Natural killer cell treated with Interleukin-12 subunit alpha and Interleukin-12 subunit beta and Interleukin-15 and Interleukin-18, amount 100 ng/mL, for 72 hours (primary cell): ENCODE data around the gene SNAP23. TPM values are rescaled to one million over a fixed set of nuclear protein-coding genes. Genes with fewer than 3 reads are reported as not detected.

ENCODE experiments used
- ATAC-seq, 2 donors: fragments of 150-1000 bp; cut with Tn5 transposase in 1 of 2; sonication (Bioruptor Pico), chemical (Tn5 transposase) in 1 of 2; 2 replicates each; pipeline ENCODE4 v1.10.0; 2021
- DNase-seq: peaks from one replicate; pipeline ENCODE4 v3.0.0; 2022; ENCODE audit warnings: low spot score
- H3K27ac Mint-ChIP-seq, 2 donors: 1 replicate in 1 of 2; 2 replicates in 1 of 2; pipeline ENCODE4 v1.8.0; 2022; ENCODE audit warnings: mixed read lengths in 2 of 2, mild to moderate bottlenecking in 1 of 2, moderate library complexity in 1 of 2
- H3K27me3 Mint-ChIP-seq, 2 donors: 1 replicate in 1 of 2; 2 replicates in 1 of 2; pipeline ENCODE4 v1.8.0; 2022; ENCODE audit warnings: mixed read lengths in 2 of 2
- H3K36me3 Mint-ChIP-seq: one replicate; pipeline ENCODE4 v1.8.0; 2022; ENCODE audit warnings: mixed read lengths
- H3K4me1 Mint-ChIP-seq, 2 donors: 1 replicate in 1 of 2; 2 replicates in 1 of 2; pipeline ENCODE4 v1.8.0; 2022; ENCODE audit warnings: low read depth in 2 of 2, mixed read lengths in 2 of 2, mild to moderate bottlenecking in 1 of 2
- H3K4me3 Mint-ChIP-seq: one replicate; pipeline ENCODE4 v1.8.0; 2022; ENCODE audit warnings: mixed read lengths
- H3K9me3 Mint-ChIP-seq: 2 replicates; pipeline ENCODE4 v1.8.0; 2022; ENCODE audit warnings: mixed read lengths
- total RNA-seq, 2 donors: library from RNA; stranded (reverse); gene quantifications; one replicate each; pipeline ENCODE4 v1.2.3, GENCODE V29; 2022

The SNAP23 gene
- total RNA-seq = 10 to 100 TPM; 59.2 to 72.6 TPM

GRCh38 chr15:42495361-42496212 lies at the start of gene SNAP23:
Gene SNAP23, plus strand, starts transcription at chr15:42495634. Its CDS starts 16,213 bp downstream, at chr15:42511847.
- Mint-ChIP-seq H3K36me3 (no peaks in the 10 kb centered on the region), H3K4me3 (peak within 1 kb of the TSS; percentile 94), H3K9me3 (no peaks in the 10 kb centered on the region), H3K27ac (peak within 1 kb of the TSS; percentile 57 to 93), H3K27me3 (no peaks in the 10 kb centered on the region), H3K4me1 (peaks cover 46 to 50% of the 10 kb centered on the region in 2 donors)
- DNase-seq = peak; percentile 92
- ATAC-seq = peak; percentile 97 to 98

DNA sequence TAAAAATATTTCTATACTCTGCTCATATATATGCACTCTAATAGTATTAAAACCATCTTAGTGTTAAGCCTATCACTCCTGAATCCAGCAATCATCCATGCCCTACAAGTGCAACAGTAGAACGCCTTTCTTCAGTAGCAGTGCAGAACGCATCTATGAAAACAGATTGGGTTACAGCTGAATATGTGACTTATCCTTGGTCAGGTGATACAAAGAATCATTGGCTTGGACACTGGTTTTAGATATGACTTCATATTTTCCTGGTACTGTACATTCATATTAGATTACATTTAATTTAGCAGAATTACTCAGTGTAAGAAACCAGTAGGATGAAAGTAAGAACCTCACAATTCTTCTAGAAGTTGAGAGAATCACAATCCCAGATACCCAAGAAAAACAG lies 47.8 kb upstream of the SNAP23 start:
- H3K27ac Mint-ChIP-seq = no peak overlapping the region
- H3K9me3 Mint-ChIP-seq = no peaks in the 10 kb centered on the region
- ATAC-seq = no peak
- H3K27me3 Mint-ChIP-seq = no peaks in the 10 kb centered on the region
- H3K4me1 Mint-ChIP-seq = peaks cover 0 to 3% of the 10 kb centered on the region in 2 donors
- H3K36me3 Mint-ChIP-seq = peaks cover 16% of the 10 kb centered on the region
- no peak for DNase-seq
- no peak overlapping the region for H3K4me3 Mint-ChIP-seq

- DNase-seq = no peak
- Mint-ChIP-seq H3K36me3 (peaks cover 16% of the 10 kb centered on the region), H3K9me3 (no peaks in the 10 kb centered on the region), H3K27me3 (no peaks in the 10 kb centered on the region), H3K4me1 (peaks cover 0 to 3% of the 10 kb centered on the region in 2 donors), H3K27ac (no peak overlapping the region), H3K4me3 (no peak overlapping the region)
- ATAC-seq = no peak
Measured at GRCh38 chr15:42448281-42448680, 47.2 kb upstream of the SNAP23 start.

DNA sequence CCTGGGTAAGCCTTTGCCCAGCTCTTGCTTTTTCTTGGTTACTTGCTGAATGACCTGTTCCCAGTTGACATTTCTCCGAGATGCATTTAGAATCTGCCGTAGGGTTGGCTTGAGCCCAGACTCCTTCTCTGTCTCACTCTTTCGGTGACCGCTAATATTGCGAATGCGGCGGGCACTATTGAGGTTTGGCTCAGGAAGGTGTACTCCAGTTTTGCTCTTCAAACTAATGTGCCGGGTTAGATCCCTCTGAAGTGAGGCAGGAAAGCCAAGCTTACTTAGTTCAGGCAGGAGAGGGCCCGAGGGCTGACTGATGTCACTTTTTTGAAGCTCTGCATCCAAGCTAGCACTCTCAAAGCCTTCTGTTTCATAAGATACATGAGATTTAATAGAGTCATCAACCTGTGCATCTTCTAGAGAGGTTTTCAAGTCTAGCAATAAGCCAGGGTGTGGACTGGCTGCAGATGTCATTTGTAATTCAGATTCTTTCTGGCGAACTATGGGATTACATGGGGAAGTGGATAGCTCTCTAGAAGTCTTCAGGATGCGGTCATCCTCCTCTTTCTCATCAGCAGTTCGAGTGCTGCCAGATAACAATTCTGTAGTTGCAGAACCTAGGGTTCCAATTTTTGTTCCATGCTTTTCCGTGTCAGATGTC lies 45.5 kb upstream of the SNAP23 start:
- Mint-ChIP-seq H3K27ac (no peak overlapping the region), H3K27me3 (no peaks in the 10 kb centered on the region), H3K36me3 (peaks cover 16% of the 10 kb centered on the region), H3K9me3 (no peaks in the 10 kb centered on the region), H3K4me3 (no peak overlapping the region), H3K4me1 (peaks cover 0 to 3% of the 10 kb centered on the region in 2 donors)
- ATAC-seq (no peak), DNase-seq (no peak)

DNA sequence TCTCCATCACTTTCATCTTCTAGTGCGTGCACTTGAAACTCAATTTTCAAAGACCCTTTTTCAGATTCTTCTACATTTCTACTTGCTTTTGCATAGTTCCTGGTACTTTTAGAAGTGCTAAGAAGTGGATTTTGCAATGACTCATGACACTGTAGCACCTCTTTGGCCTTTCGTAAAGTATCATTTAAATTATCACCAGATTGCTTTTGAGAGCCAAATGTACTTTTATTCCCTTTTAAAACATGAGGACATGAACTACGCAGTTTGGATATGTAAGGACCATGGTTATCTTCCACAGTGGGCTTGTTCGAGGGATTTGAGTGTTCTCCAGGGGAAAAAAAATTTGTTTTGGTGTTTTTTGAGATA lies 45.0 kb upstream of the SNAP23 start:
- no peak overlapping the region for H3K4me3 Mint-ChIP-seq
- H3K27ac Mint-ChIP-seq = no peak overlapping the region
- peaks cover 0 to 3% of the 10 kb centered on the region in 2 donors for H3K4me1 Mint-ChIP-seq
- no peaks in the 10 kb centered on the region for H3K9me3 Mint-ChIP-seq
- H3K36me3 Mint-ChIP-seq = peaks cover 16% of the 10 kb centered on the region
- ATAC-seq = no peak
- no peaks in the 10 kb centered on the region for H3K27me3 Mint-ChIP-seq
- no peak for DNase-seq

DNA sequence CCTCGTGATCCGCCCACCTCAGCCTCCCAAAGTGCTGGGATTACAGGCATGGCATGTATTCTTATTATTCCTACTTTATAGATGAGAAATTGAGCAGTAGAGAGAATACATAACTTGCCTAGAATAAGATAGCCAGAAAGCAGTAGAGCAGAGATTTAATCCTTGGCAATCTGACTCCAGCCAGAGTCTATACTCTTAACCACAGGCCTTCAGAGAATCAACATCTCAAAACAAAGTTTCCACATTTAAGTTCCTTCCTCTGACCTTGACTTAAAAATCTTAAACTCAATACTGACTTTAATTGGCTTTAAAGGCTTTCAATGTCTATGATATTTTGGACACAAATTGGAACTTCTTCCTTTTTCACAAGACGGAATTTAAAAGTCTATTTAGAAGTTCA lies 41.6 kb upstream of the SNAP23 start:
- DNase-seq = no peak
- peaks cover 16% of the 10 kb centered on the region for H3K36me3 Mint-ChIP-seq
- H3K27me3 Mint-ChIP-seq = no peaks in the 10 kb centered on the region
- H3K4me1 Mint-ChIP-seq = peaks cover 0 to 5% of the 10 kb centered on the region in 2 donors
- no peak overlapping the region for H3K4me3 Mint-ChIP-seq
- no peak for ATAC-seq
- H3K27ac Mint-ChIP-seq = no peak overlapping the region
- no peaks in the 10 kb centered on the region for H3K9me3 Mint-ChIP-seq

GRCh38 chr15:42456531-42456930 lies 38.9 kb upstream of the SNAP23 start:
- ATAC-seq (no peak), DNase-seq (no peak)
- Mint-ChIP-seq H3K36me3 (peaks cover 5% of the 10 kb centered on the region), H3K4me3 (no peak overlapping the region), H3K9me3 (no peaks in the 10 kb centered on the region), H3K27ac (no peak overlapping the region), H3K27me3 (no peaks in the 10 kb centered on the region), H3K4me1 (peaks cover 0 to 8% of the 10 kb centered on the region in 2 donors)

- DNase-seq = no peak
- Mint-ChIP-seq H3K4me3 (no peak overlapping the region), H3K27me3 (no peaks in the 10 kb centered on the region), H3K27ac (no peak overlapping the region), H3K36me3 (peaks cover under 1% of the 10 kb centered on the region), H3K9me3 (no peaks in the 10 kb centered on the region), H3K4me1 (peaks cover 0 to 8% of the 10 kb centered on the region in 2 donors)
- ATAC-seq = no peak
Measured at GRCh38 chr15:42456971-42457370, 38.5 kb upstream of the SNAP23 start.

DNA sequence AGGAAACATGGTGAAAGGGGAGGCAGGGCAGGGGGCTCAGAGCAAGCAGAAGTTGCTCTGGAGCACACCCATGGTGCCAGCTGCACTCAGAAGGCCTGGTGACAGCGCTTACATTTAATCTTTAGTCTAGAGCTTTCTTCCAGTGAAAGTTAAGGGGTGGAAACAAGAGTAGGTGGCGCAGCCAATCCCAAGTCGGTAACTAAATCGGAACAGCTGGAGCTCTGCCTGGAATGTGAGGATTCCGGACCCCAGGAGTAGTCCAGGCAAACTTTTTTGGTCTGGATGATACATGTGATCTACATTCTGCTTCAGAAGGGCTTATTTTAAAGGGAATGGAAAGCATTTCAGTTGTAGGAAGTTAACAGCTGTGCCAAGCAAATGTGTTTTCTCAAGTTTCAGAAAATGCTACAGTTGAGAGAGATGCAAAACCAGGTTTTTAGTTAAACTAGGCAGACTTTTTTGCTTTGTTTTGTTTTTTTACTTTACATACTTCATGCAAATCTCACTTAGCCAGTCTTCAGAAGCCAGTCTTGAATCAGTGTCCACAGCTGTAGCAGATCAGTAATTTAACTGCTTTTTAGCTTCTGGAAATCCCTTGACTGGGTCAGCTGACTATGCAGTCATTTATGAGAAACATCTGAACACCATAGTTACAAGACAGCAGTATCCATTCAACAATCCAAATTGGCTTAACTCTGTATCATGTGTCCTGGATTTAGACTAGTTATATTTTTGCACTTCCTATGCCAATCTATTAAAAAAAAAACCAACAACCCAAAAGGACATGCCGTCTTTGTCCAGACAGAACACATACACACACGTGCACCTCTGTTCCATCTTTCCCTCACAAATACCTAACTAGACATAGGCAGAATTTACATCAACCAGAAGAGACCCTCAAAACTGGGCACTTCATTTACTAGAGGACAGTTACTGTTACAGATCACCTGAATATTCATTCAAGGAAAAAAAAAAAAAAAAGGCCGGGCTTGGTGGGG lies 37.7 kb upstream of the SNAP23 start:
- no peaks in the 10 kb centered on the region for H3K36me3 Mint-ChIP-seq
- H3K4me3 Mint-ChIP-seq = no peak overlapping the region
- DNase-seq (no peak), ATAC-seq (no peak)
- H3K4me1 Mint-ChIP-seq = peaks cover 0 to 8% of the 10 kb centered on the region in 2 donors
- H3K27ac Mint-ChIP-seq = no peak overlapping the region
- H3K9me3 Mint-ChIP-seq = no peaks in the 10 kb centered on the region
- no peaks in the 10 kb centered on the region for H3K27me3 Mint-ChIP-seq

DNA sequence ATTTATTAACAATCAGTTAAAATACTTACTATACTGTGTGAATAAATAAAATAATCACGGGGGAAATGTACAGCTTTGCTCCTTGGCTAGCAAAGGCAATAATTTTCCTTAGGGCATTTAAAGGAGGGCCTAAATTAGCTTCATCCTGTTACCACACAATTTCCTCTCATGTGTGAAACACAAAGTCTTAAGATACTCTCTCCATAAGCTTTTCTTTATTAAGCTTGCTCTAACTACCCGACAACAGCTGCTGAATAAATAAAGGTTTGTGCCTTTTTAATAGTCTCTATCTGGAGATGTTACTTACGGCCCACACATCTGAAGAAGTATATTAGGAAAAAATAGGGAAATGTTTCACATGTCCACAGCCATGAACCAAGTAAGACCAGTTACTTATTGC lies 34.2 kb upstream of the SNAP23 start:
- ATAC-seq (no peak), DNase-seq (no peak)
- peaks cover 0 to 8% of the 10 kb centered on the region in 2 donors for H3K4me1 Mint-ChIP-seq
- no peaks in the 10 kb centered on the region for H3K9me3 Mint-ChIP-seq
- H3K27ac Mint-ChIP-seq = no peak overlapping the region
- H3K36me3 Mint-ChIP-seq = no peaks in the 10 kb centered on the region
- H3K4me3 Mint-ChIP-seq = no peak overlapping the region
- H3K27me3 Mint-ChIP-seq = no peaks in the 10 kb centered on the region

- Mint-ChIP-seq H3K27ac (no peak overlapping the region), H3K27me3 (no peaks in the 10 kb centered on the region), H3K36me3 (peaks cover 5% of the 10 kb centered on the region), H3K4me3 (no peak overlapping the region), H3K9me3 (no peaks in the 10 kb centered on the region), H3K4me1 (no peaks in the 10 kb centered on the region)
- ATAC-seq (no peak), DNase-seq (no peak)
Measured at GRCh38 chr15:42465520-42466259, 29.7 kb upstream of the SNAP23 start.

GRCh38 chr15:42471002-42471401 lies 24.4 kb upstream of the SNAP23 start:
- Mint-ChIP-seq H3K9me3 (no peaks in the 10 kb centered on the region), H3K36me3 (peaks cover 10% of the 10 kb centered on the region), H3K4me3 (no peak overlapping the region), H3K27me3 (no peaks in the 10 kb centered on the region), H3K27ac (peak overlapping the region in 1 of 2 donors; percentile 73), H3K4me1 (peaks cover 9 to 13% of the 10 kb centered on the region in 2 donors)
- ATAC-seq (no peak), DNase-seq (no peak)

DNA sequence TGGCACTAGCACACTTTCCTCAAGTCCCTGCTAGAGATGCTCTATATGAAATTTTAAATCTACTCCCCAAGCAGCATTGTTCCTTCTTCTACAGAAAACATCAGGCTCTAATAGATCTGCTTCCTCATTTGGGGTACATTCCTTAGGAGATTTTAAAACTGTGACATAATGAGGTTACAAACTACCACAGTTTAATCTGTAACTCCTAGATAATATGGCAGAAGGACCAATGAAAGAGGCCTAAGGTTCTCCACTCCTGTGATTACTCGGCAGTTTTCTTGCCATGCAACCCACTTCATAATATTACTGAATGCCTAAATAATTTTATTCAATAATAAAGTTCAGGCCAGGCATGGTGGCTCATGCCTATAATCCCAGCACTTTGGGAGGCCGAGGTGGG lies 20.6 kb upstream of the SNAP23 start:
- Mint-ChIP-seq H3K4me3 (no peak overlapping the region), H3K9me3 (no peaks in the 10 kb centered on the region), H3K27ac (no peak overlapping the region), H3K27me3 (no peaks in the 10 kb centered on the region), H3K4me1 (peaks cover 13% of the 10 kb centered on the region in 2 donors), H3K36me3 (peaks cover 5% of the 10 kb centered on the region)
- no peak for ATAC-seq
- no peak for DNase-seq
